PC-3 (cell line): ENCODE data around the gene SAMD14.

ENCODE experiments used
- CTCF ChIP-seq: fragments of 300-600 bp; sonication (generic); conservative IDR thresholded peaks from 2 replicates; pipeline ENCODE4 v1.5.1; 2017; ENCODE audit warnings: antibody characterized with exemption, low read depth, mild to moderate bottlenecking, low read length
- EZH2 ChIP-seq: fragments of 300-600 bp; sonication (generic); IDR thresholded peaks from one replicate; pipeline ENCODE4 v1.6.1; 2017; ENCODE audit warnings: antibody characterized with exemption, mild to moderate bottlenecking, low read length; ENCODE audit not compliant: unreplicated experiment
- EZH2phosphoT487 ChIP-seq: fragments of 300-600 bp; sonication (generic); IDR thresholded peaks from 2 replicates; pipeline ENCODE4 v1.6.1; 2018; ENCODE audit warnings: mild to moderate bottlenecking, antibody characterized with exemption, low read length, borderline replicate concordance

DNA sequence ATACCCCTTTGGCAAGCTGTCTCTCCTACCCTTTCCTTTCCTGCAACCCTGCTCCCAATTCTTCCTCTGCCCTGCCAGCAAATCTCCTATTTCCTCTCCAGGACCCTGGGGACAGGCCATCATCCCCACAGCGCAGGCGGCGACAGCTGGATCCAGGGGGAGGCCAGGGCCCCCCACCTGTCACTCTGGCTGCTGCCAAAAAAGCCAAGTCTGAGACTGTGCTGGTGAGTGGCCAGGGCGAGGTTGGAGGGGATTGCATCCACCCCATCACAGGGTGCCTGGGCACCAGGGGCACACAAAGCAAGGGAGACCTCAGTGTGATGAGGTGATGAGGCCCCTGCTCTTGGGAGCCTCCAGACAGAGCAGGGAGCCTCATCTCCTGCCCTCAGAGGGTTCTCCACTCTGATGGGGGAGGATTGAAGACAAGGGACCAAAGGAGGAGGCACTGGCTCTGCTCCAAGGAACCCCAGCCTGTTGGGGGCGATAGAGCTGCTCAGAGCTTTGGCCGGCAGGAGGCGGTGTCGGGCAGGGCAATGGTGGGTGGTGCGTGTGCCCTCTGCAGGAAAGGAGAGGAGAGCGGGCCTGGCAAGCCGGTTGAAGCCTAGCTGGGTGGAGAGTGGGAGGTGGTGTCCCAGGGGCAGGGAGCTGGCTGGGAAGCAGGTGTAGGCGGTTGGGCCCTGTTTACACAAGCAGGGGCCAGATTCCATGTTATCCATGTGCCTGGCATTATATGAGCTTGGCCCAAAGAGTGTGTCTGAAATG lies 50.4 kb downstream of the SAMD14 start:
- peak; percentile 98 for TF ChIP-seq CTCF
- no peak for TF ChIP-seq EZH2phosphoT487
- no peak for TF ChIP-seq EZH2
